GM21717 (cell line): ENCODE measurements around the gene AGT.
"Not testable (repeated sequence)": the region's sequence is repeated elsewhere in the genome, so short reads cannot be mapped to it uniquely, and the experiment has no call there.

ENCODE experiments used
- ATAC-seq: cut with Tn5 transposase; IDR thresholded peaks from one replicate; pipeline ENCODE4 v1.9.1; 2021; ENCODE audit warnings: mild to moderate bottlenecking, moderate library complexity; ENCODE audit not compliant: unreplicated experiment

Gene AGT

DNA sequence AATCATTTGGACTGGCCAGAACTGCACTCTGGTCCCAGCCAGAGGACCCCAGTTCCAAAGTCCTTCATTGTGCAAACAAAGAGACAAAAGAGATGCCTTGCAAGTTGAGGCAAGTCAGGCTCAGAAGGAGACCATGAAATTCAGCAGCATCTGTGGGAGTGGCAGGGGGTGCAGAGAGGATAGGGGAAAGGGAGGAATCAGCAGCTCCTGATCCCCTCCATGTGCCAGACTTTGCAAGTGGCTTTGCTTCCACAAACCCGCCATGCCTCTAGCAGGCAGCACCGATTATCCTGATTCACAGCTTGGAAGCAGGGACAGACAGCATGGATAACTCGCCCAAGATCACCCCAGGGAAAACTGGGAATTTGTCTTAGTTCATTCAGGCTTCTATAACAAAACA is 31.1 kb upstream of the AGT start:
- ATAC-seq: no peak

DNA sequence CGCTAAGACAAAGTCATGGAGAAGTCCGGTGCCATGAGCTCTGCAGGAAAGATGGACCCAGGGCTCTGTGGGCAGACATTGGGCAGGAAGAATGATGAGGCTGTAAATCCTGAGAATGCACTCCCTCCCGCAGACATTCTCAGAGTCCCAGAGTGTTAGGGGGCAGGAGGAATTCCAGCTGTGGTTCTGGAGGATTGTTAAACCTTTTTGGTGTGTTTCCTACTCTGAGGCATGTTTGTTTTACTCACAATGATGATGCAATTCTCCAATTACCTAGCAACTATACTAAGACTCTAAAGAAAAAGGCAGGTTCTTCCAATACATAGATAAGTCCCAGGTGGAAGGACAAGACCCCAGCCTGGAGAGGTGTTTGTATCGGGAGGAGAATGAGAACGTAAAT is 30.5 kb upstream of the AGT start:
- no peak for ATAC-seq

DNA sequence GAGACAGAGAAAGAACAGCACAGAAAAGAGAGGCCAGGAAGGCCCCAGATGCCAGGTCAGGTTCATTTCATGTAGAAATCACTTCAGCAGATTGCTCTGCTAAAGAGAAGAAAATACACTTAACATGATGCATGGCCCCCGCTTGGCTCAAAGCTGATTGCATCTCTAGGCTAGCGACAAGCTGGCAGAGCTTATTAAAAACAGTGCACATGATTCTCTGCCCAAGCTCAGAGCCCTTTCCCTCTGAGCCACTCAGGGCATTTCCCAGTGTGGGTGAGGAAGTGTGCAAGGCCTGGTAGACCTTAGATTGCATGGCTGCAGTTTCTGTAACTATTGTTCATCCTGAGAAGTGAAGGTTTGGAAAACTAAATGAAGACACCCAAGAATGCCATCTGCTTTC is 30.0 kb upstream of the AGT start:
- ATAC-seq: no peak

DNA sequence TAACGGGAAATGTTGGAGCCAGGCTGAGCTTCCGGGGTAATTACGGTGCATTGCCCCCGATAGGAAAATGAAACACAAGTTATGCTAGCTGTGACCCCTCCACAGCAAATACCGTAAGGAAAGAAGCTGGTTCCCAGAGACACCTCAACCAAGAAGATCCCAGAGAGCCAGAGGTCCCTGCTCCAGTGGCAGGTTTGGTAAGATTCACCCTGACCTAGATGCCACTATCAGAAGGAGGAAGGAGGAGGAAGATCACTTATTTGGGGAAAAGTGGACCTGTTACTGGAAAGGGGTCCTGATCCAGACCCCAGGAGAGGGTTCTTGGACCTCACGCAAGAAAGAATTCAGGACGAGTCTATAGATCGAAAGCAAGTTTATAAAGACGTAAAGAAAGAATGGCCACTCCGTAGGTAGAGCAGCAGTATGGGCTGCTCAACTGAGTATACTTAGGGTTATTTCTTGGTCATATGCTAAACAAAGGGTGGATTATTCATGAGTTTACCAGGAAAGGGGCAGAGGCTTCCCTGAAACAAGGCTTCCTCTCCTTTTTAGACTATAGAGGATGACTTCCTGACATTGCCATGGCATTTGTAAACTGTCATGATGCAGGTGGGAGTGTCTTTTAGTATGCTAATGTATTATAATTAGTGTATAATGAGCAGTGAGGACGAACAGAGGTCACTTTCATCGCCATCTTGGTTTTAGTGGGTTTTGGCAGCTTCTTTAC is 25.8 kb upstream of the AGT start:
- no peak for ATAC-seq

DNA sequence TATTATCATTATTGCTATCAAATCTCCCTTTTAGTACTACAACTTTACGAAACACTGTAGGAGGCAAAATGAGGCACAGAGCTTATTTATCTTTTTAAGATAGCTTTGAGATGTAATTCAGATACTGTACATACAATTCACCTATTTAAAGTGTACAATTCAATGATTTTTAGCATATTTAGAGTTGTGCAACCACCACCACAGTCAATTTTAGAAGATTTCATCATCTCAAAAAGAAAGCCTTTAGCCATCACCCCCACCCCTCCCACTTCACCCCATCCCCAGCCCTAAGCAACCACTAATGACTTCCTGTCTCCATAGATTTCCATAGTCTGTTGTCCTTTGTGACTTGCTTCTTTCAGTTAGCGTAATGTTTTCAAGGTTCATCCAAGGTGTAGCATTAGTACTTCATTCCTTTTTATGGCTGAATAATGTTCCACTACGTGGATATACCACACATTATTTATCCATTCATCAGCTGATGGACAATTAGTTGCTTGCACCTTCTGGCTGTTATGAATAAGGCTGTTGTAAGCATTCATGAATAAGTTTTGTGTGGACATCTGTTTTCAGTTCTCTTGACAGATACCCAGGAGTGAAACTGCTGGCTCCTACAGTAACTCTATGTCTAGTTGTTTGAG is 23.8 kb upstream of the AGT start:
- no peak for ATAC-seq

DNA sequence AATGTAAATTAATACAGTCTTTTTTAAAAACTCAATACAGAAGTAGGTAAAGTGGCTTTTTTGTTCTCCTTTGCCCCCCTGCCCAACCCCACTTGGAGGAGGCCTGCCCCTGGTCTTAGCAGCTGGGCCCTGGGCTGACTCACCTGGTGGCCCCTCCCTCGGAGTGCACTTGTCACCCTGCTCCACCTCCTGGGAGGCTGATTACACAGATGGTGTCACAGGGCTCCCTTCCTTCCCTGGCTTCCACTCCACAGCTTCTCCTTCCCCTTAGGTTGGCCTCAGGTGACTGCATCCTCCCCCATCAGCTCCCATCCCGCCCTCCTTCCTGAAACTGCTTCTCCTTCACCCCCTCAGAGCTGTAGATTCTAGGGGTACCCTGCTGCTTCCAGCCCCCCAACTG is 21.5 kb upstream of the AGT start:
- no peak for ATAC-seq

DNA sequence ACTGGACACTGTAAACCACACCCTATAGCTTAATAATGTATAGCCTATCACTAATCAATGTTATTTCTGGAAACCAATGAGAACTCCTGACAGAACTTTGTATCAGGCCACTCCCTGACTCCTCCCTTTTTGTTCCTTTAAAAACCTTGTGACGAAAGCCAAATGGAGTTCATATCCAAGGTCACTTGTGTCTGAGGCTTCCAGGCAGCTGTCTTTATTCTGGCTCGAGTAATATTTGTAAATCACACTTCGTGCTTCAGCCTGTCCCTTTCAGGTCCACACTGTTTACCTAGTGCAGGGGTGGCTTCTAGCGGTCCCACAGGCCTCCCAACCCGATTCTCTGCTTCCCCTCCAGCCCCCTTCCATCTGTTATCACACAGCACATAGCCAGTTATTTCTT is 17.1 kb upstream of the AGT start:
- ATAC-seq: no peak

DNA sequence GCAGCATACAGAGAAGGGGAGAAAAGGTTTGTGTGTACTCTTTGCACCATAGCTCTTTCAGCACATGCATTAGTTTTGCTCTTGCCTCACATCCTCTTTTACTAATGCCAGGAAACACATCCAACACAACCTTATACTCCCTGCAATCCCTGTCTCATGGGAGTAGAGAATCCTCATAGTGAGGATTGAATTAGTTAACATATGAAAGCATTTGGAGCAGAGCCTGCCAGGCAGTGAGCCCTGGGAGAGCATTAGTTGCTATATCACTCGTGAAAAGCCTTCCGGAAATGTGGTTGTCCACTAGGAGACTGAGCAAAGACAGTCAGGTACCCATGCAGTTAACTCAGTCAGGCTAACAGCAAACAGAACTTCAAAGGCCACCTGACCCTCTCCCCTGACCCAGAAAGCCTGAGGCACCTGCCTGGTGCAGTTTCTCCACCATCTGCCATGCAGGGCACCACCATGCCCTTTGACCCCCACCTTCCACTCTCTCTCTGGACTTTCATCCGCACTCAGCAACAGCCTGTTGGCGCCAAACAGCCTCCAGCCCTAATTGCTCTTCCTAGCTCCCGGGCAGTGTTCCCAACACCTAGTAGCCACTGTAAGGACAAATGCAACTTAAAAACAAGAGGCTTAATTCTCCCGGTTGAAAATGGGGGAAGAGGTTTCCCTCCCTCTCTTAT is 14.9 kb upstream of the AGT start:
- no peak for ATAC-seq

DNA sequence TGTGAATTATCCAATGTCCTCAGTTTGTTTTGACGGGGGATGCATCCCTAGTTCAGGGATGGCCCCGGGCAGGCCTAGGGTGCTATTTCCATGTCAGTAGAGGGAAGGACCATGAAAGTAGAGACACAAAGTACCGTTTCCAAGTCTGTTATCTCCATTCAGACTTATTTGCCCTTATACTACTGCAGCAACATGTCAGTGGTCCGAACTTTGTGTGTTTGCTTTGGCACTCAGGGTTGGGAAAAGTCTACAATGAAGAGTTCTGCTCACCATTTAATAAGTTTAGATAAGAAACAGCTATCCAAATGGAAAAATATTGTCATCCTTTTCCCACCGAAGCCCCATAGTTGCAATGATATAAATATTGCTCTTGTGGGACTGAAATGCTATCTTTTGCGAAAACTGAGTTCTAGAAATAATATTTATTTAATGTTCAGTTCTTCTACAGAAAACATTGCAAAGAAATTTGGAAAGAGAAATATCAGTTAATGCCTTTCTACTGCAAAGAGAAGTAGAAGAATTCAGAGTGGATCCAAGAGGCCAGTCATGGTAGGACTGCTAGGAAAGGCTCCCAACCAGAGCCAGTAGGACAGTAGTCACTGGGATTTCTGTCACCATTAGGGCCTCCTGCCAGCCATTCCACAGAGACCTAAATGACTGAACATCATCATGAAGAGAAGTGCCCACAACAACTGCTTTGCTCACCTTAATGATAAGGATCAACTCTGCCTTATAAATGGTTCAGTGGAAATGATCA is 11.5 kb upstream of the AGT start:
- ATAC-seq: no peak

DNA sequence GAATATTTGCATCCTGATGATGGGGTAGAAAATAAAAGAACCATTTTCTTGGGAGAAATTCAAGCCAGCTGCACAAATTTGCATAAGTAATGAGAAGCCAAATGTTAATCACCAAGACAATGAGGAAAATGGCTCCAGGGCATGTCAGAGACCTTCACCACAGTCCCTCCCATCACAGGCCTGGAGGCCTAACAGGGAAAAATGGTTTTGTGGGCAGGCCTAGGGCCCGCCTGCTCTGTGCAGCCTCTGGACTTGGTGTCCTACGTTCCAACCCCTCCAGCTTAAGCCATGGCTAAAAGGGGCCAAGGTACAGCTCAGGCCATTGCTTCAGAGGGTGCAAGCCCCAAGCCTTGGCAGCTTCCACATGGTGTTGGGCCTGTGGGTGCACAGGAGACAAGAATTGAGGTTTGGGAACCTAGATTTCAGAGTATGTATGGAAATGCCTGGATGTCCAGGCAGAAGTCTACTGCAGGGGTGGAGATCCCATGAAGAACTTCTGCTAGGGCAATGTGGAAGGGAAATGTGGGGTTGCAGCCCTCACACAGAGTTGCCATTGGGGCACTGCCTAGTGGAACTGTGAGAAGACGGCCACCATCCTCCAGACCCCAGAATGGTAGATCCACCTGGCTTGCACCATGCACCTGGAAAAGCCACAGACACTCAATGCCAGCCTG is 8.1 kb upstream of the AGT start:
- ATAC-seq: not testable (repeated sequence)

DNA sequence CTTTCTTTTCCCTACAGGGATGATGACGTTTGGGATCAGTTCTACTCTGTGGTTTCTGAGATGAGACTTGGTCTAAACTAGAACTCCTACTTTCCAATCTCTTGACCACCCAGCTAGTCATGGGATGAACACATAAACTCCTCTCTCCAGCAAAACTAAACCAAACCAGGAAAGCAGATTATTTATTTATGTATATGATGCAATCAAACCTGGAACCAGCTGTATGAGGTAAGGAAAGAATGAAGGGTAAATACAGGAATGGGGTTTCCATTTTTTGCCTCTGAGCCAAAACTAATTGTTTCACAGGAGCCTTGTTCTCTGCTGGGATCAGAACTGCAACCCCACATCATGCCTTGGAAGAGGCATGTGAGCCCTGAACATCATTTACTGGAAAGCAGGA is 3.3 kb upstream of the AGT start:
- no peak for ATAC-seq

DNA sequence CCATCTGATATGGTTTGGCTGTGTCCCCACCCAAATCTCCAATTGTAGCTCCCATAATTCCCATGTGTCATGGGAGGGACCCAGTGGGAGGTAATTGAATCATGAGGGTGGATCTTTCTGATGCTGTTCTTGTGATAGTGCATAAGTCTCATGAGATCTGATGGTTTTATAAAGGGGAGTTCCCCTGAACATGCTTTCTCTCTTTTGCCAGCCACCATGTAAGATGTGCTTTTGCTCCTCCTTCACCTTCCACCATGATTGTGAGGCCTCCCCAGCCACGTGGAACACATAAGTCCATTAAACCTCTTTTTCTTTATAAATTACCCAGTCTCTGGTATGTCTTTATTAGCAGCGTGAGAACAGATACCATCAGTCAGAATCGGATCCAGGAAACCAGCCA is 2.5 kb upstream of the AGT start:
- not testable (repeated sequence) for ATAC-seq

DNA sequence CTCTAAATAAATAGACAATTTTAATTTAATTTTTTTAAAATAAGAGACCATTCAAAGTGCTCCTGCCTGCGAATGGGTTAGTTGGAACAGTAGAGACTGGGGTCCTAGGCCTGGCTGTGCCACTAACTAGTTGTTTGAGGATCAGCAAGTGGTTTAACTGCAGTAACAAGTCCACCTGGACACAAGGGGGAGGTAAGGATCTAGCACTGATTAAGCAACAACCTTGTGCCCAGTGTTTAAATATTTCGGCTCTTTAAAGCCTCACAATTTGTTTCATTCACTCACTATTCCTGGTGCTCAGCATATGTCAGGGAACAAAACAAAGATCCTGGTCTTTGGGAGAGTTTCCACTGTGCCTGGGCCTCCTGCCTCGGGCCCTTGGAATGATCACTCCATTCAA is 1.6 kb upstream of the AGT start:
- no peak for ATAC-seq

DNA sequence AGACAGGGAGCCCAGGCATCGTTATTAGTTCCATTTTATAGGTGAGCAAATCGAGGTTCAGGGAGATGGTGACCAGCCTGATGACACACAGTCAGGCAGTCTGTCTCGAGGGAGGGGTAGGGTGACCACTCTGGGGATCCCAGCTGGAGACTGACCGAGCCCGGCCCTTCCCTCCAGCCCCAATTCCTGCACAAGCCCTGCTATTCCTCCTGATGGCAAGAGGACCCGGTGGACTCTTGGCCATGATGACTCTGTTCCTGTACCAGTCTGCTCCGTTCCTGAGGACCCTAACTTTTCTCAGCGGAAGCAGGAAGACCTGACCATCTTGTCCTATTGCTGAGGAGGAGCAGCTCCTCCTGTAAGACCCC is 391 bp downstream of the AGT start:
- ATAC-seq: no peak

DNA sequence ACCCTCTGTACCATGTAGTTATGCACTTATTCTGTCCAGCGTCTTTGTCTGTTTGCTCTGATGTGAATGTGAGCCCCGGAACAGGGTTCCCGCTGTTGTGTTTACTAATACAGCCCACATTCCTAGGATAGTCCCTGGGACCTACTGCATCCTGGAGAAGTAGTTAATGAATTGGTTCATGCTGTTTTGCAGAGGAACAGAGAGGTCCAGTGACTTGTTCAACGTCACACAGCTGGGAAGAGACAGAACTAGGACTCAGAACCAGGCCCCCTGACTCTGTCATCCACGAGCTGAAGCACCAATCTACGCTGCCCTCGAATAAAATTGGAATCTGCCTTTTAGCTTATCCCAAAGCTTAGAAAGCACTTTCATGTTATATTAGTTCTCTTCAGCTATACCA is 784 bp downstream of the AGT start:
- ATAC-seq: no peak

DNA sequence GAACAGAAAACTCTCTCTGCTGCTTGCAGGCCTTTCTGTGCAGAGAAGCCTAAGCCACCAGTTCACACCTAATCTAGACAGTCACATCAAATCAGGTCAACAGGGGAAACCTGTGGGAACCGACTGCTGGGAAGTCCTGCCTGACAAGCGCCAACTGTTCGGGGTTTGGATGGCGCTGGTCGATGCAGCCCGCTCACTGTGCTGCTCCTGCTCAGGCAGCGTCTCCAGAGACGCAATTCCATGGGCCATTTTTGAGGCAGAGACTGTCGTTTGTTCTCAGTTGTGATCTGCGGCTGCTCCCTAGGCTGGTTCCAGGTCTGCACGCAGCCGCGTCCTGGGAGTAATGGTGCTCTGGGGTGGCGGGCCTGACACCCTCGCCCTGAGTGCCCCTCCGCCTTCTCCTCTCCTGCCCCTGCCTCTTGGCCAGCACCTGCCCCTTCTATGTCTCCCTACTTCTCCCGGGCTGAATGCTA is 1.4 kb downstream of the AGT start:
- ATAC-seq: no peak

DNA sequence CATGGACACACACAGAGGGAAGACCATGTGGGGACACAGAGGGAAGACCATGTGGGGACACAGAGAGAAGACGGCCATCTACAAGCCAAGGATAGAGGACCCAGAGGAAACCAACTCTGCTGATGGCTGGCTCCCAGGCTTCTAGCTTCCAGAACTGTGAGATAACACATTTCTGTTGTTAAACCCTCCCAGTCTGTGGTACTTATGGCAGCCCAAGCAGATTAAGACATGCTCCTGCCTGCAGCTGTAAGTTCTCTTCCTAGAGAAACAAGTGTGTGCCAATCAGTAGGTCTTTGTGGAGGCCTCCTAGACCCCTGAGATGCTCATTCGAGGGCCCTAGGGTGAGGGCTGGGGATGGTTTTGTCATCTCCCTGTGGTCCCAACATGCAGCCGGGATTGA is 2.7 kb downstream of the AGT start:
- no peak for ATAC-seq

DNA sequence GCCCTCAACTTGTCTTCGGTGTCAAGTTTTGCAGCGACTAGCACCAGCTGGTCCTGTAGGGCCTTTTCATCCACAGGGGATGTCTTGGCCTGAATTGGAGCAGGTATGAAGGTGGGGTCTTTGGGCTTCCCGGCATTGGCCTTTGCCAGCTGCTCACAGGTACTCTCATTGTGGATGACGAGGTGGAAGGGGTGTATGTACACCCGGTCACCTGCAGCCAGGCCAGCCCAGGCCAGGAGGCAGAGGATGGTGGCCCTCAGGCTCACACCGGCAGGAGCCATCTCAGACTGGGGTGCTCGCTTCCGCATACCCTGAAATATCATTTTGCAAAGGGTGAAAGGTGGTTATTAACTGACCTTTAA is 3.4 kb downstream of the AGT start:
- ATAC-seq: no peak

DNA sequence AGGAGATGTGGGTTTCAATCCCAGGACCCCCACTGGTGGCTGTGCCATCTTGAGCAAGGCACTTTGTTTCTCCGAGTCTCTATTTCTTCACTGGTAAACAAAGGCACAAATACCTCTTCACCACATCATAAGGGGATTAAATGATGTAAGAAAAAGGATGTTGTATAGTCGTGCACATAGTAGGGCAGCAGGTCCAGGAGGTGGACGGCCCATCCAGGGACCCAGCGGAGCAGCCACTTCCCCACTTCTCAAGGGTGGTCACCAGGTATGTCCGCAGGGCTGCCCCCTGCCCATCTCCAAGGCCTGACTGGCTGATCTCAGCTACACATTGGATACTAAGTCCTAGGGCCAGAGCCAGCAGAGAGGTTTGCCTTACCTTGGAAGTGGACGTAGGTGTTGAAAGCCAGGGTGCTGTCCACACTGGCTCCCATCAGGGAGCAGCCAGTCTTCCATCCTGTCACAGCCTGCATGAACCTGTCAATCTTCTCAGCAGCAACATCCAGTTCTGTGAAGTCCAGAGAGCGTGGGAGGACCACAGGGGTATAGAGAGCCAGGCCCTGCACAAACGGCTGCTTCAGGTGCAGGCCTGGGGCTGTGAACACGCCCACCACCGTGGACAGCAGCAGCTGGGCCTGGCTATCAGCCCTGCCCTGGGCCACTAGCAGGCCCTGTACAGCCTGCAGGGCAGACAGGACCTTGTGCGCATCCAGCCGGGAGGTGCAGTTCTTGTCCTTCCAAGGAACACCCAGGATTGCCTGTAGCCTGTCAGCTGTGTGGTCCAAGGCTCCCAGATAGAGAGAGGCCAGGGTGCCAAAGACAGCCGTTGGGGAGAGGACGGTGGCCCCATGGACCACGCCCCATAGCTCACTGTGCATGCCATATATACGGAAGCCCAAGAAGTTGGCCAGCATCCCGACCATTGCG is 4.0 kb downstream of the AGT start:
- ATAC-seq: no peak
